Fibroblast of lung (primary cell): ENCODE data around the gene TBL1X.

Experiments
- CTCF ChIP-seq, 2 donors: IDR thresholded peaks in 1 of 2; conservative IDR thresholded peaks in 1 of 2; 1 replicate in 1 of 2; 2 replicates in 1 of 2; pipeline ENCODE4 v1.5.1; 2011 to 2012; ENCODE audit warnings: low read length in 2 of 2, control low read depth in 1 of 2, inconsistent platforms in 1 of 2, low read depth in 1 of 2, mild to moderate bottlenecking in 1 of 2
- EZH2 ChIP-seq: IDR thresholded peaks from 2 replicates; pipeline ENCODE4 v1.5.1; 2012; ENCODE audit warnings: low read length, control low read depth, mild to moderate bottlenecking; ENCODE audit errors: missing control alignments

GRCh38 chrX:9670136-9670814 is 205.4 kb downstream of the TBL1X start:
- TF ChIP-seq CTCF (conservative IDR thresholded peaks at IDR 0.05 in 1 of 2, IDR thresholded peaks at IDR 0.05 in 1 of 2; ENCODE audit: low read depth in 1 of 2, low read length in 2 of 2) (no peak), EZH2 (no peak)
